Measurements from ENCODE around the gene TNIP1. TPM values are rescaled to one million over a fixed set of nuclear protein-coding genes. Genes with fewer than 3 reads are reported as not detected.

The TNIP1 gene
- total RNA-seq, 1 experiment from 2014 or later, result 339 TPM

GRCh38 chr5:151017897-151018296, 62.9 kb downstream of the TNIP1 start:
- CTCF ChIA-PET, result interaction anchor here (0.6 kb wide), 1 partner anchor 107 kb away, joined by 5 read pairs; no protein-coding TSS in a partner anchor
- Mint-ChIP-seq H3K36me3 (ENCODE audit: insufficient read depth, unreplicated experiment) (peaks cover 31% of the 10 kb centered on the region), H3K4me3 (ENCODE audit: low read depth, unreplicated experiment) (no peak overlapping the region), H3K27ac (ENCODE audit: unreplicated experiment) (no peak overlapping the region), H3K9me3 (ENCODE audit: low read depth, unreplicated experiment) (no peaks in the 10 kb centered on the region), H3K27me3 (ENCODE audit: unreplicated experiment) (no peaks in the 10 kb centered on the region), H3K4me1 (ENCODE audit: low read depth, unreplicated experiment) (no peaks in the 10 kb centered on the region)
- TF ChIP-seq CTCF (IDR thresholded peaks at IDR 0.05; ENCODE audit: unreplicated experiment), result no peak
- no peak for DNase-seq
- no TSS peak for BruUV-seq (replicated peaks)
- intact Hi-C loops (cut with micrococcal nuclease; ENCODE audit: unreplicated experiment), result no loop called here

- intact Hi-C loops (cut with micrococcal nuclease; ENCODE audit: unreplicated experiment), result no loop called here
- Mint-ChIP-seq H3K36me3 (ENCODE audit: insufficient read depth, unreplicated experiment) (peaks cover 24% of the 10 kb centered on the region), H3K4me3 (ENCODE audit: low read depth, unreplicated experiment) (no peak overlapping the region)
Measured at GRCh38 chr5:151016700-151017099, 64.1 kb downstream of the TNIP1 start.

GRCh38 chr5:151015974-151016587, 64.8 kb downstream of the TNIP1 start:
- Mint-ChIP-seq H3K27me3 (ENCODE audit: unreplicated experiment) (no peaks in the 10 kb centered on the region), H3K9me3 (ENCODE audit: low read depth, unreplicated experiment) (no peaks in the 10 kb centered on the region), H3K4me1 (ENCODE audit: low read depth, unreplicated experiment) (no peaks in the 10 kb centered on the region), H3K4me3 (ENCODE audit: low read depth, unreplicated experiment) (no peak overlapping the region), H3K36me3 (ENCODE audit: insufficient read depth, unreplicated experiment) (peaks cover 21% of the 10 kb centered on the region), H3K27ac (ENCODE audit: unreplicated experiment) (no peak overlapping the region)
- no peak for DNase-seq
- CTCF ChIA-PET, result no interaction called here
- intact Hi-C loops (cut with micrococcal nuclease; ENCODE audit: unreplicated experiment), result no loop called here
- TF ChIP-seq CTCF (IDR thresholded peaks at IDR 0.05; ENCODE audit: unreplicated experiment), result no peak
- BruUV-seq (replicated peaks), result no TSS peak

More at GRCh38 chr5:151016700-151017099, 64.1 kb downstream of the TNIP1 start:
- no TSS peak for BruUV-seq (replicated peaks)
- H3K27me3 Mint-ChIP-seq (ENCODE audit: unreplicated experiment), result no peaks in the 10 kb centered on the region
- H3K9me3 Mint-ChIP-seq (ENCODE audit: low read depth, unreplicated experiment), result no peaks in the 10 kb centered on the region
- DNase-seq, result no peak
- no peaks in the 10 kb centered on the region for H3K4me1 Mint-ChIP-seq (ENCODE audit: low read depth, unreplicated experiment)
- CTCF ChIA-PET, result no interaction called here
- no peak overlapping the region for H3K27ac Mint-ChIP-seq (ENCODE audit: unreplicated experiment)
- no peak for TF ChIP-seq CTCF (IDR thresholded peaks at IDR 0.05; ENCODE audit: unreplicated experiment)

- H3K36me3 Mint-ChIP-seq (ENCODE audit: insufficient read depth, unreplicated experiment), result peaks cover 9% of the 10 kb centered on the region
- H3K4me3 Mint-ChIP-seq (ENCODE audit: low read depth, unreplicated experiment), result no peak overlapping the region
- no TSS peak for BruUV-seq (replicated peaks)
- no peak for DNase-seq
- CTCF ChIA-PET, result no interaction called here
- no peaks in the 10 kb centered on the region for H3K9me3 Mint-ChIP-seq (ENCODE audit: low read depth, unreplicated experiment)
- H3K4me1 Mint-ChIP-seq (ENCODE audit: low read depth, unreplicated experiment), result no peaks in the 10 kb centered on the region
- no peak overlapping the region for H3K27ac Mint-ChIP-seq (ENCODE audit: unreplicated experiment)
- intact Hi-C loops (cut with micrococcal nuclease; ENCODE audit: unreplicated experiment), result no loop called here
- no peak for TF ChIP-seq CTCF (IDR thresholded peaks at IDR 0.05; ENCODE audit: unreplicated experiment)
- no peaks in the 10 kb centered on the region for H3K27me3 Mint-ChIP-seq (ENCODE audit: unreplicated experiment)
Measured at GRCh38 chr5:151014680-151015343, 66.0 kb downstream of the TNIP1 start.

Measured in Calu3 (cell line).